Bronchial epithelial cell (primary cell): ENCODE data around the gene DNHD1. TPM values are rescaled to one million over a fixed set of nuclear protein-coding genes. Genes with fewer than 3 reads are reported as not detected.

ENCODE experiments used
- DNase-seq: peaks from one replicate; pipeline ENCODE4 v3.0.0-alpha.2; 2010; ENCODE audit warnings: low read depth
- FAIRE-seq: peaks from 2 replicates; lab custom pipeline; 2011; peaks lifted over from hg19 to GRCh38; lab: Jason Lieb, UNC
- H3K27me3 ChIP-seq: 2 replicates; pipeline ENCODE4 v1.5.1; 2011; ENCODE audit warnings: low read length; ENCODE audit not compliant: control insufficient read depth, insufficient read depth
- H3K36me3 ChIP-seq: 2 replicates; pipeline ENCODE4 v1.5.1; 2011; ENCODE audit warnings: low read length; ENCODE audit not compliant: control insufficient read depth, insufficient read depth
- H3K4me3 ChIP-seq: 2 replicates; pipeline ENCODE4 v1.5.1; 2011; ENCODE audit warnings: mild to moderate bottlenecking, low read depth, low read length, control low read depth
- total RNA-seq: library from RNA; depleted of rRNA; stranded (reverse); fragments of >200 nt; gene quantifications from 2 replicates; pipeline ENCODE4 v1.2.1, GENCODE V29; 2014
- TF ChIP-seq, protein P1 (sequence below): IDR thresholded peaks from 2 replicates; pipeline ENCODE4 v1.5.1; 2011; ENCODE audit warnings: mild to moderate bottlenecking, moderate library complexity, low read length, control low read depth, inconsistent platforms; ENCODE audit not compliant: insufficient read depth, severe bottlenecking

Gene DNHD1
- total RNA-seq, 1 donor from 2014 or later: 4.5 TPM

DNA sequence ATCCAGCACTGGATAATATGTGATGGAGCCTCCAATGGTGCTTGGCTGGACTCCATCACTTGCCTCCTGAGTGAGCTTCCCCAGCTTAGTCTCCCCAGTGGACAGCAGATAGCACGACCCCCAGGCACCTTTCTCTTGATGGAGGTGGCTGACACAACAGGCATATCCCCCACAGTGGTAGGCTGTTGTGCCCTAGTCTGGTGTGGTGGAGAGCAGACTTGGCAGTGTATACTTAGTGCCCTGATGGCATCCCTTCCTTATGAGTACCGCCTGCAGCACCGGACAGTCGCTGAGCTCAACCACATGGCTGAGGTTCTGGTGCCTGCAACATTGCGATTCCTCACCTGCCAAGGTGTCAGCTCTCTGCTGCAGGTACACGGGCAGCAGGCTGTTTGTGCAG is 50.1 kb downstream of the DNHD1 start:
- DNase-seq: no peak
- Histone ChIP-seq H3K4me3 (no peak overlapping the region), H3K27me3 (no peaks in the 10 kb centered on the region), H3K36me3 (peaks cover 2% of the 10 kb centered on the region)
- TF ChIP-seq, protein P1, sequence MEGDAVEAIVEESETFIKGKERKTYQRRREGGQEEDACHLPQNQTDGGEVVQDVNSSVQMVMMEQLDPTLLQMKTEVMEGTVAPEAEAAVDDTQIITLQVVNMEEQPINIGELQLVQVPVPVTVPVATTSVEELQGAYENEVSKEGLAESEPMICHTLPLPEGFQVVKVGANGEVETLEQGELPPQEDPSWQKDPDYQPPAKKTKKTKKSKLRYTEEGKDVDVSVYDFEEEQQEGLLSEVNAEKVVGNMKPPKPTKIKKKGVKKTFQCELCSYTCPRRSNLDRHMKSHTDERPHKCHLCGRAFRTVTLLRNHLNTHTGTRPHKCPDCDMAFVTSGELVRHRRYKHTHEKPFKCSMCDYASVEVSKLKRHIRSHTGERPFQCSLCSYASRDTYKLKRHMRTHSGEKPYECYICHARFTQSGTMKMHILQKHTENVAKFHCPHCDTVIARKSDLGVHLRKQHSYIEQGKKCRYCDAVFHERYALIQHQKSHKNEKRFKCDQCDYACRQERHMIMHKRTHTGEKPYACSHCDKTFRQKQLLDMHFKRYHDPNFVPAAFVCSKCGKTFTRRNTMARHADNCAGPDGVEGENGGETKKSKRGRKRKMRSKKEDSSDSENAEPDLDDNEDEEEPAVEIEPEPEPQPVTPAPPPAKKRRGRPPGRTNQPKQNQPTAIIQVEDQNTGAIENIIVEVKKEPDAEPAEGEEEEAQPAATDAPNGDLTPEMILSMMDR: no peak
- FAIRE-seq: peak; percentile 18

DNA sequence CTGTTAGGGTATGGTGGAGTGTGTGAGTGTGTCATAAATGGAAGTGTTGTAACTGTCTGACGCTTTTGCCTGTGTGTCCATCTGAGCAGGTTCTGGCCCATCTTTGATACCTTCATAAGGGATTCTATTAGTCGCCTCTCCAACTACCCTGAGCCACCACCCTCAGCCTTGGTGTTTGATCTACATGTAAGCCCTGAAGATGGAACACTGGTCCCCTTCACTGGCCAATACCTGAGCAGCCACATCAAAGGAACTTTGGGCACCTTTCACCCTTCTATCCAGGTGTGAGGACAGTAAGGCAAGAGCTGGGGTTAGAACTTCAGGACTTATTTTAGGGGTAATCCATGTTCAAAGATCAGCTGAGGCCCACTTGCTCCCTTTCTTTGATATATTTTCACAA is 51.0 kb downstream of the DNHD1 start:
- TF ChIP-seq, protein P1: no peak
- Histone ChIP-seq H3K36me3 (peaks cover 2% of the 10 kb centered on the region), H3K4me3 (no peak overlapping the region), H3K27me3 (no peaks in the 10 kb centered on the region)
- DNase-seq: peak; percentile 3
- no peak for FAIRE-seq

DNA sequence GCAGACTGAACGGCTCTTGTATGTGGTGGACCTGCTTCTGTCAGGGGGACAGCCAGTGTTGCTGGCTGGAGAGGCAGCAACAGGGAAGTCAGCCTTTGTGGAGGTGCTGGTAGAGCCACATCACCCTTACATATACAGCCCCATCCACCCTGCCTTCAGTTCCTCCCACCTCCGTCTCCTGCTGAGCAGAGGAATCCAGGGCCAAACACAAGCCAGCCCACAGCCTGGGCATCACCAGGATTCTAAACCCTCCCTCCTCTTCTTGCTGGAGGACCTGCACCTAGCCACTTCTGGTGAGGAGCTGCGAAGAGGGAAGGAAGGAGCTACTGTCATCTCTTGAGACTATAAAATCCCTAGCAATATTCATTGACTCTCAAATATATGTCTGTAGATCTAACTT is 51.6 kb downstream of the DNHD1 start:
- Histone ChIP-seq H3K4me3 (no peak overlapping the region), H3K36me3 (peaks cover 2% of the 10 kb centered on the region), H3K27me3 (no peaks in the 10 kb centered on the region)
- DNase-seq (no peak), FAIRE-seq (no peak)
- TF ChIP-seq, protein P1: no peak

DNA sequence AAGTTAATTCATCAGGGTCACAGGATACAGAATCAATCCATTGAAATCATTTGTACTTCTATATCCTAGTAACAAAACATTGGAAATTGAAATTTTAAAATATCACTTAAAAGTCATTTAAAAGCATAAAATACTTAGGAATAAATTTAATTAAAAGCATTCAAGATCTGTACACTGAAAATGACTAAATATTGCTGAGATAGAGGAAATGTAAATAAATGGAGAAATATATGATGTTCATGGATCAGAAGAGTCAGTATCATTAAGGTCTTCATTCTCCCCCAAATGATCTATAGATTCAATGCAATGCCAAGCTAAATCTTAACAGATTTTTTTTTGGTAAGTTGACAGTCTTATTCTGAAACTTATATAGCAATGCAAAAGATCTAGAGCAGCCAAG is 56.6 kb downstream of the DNHD1 start:
- TF ChIP-seq, protein P1: no peak
- Histone ChIP-seq H3K27me3 (no peaks in the 10 kb centered on the region), H3K36me3 (no peaks in the 10 kb centered on the region), H3K4me3 (no peak overlapping the region)
- DNase-seq (no peak), FAIRE-seq (no peak)

DNA sequence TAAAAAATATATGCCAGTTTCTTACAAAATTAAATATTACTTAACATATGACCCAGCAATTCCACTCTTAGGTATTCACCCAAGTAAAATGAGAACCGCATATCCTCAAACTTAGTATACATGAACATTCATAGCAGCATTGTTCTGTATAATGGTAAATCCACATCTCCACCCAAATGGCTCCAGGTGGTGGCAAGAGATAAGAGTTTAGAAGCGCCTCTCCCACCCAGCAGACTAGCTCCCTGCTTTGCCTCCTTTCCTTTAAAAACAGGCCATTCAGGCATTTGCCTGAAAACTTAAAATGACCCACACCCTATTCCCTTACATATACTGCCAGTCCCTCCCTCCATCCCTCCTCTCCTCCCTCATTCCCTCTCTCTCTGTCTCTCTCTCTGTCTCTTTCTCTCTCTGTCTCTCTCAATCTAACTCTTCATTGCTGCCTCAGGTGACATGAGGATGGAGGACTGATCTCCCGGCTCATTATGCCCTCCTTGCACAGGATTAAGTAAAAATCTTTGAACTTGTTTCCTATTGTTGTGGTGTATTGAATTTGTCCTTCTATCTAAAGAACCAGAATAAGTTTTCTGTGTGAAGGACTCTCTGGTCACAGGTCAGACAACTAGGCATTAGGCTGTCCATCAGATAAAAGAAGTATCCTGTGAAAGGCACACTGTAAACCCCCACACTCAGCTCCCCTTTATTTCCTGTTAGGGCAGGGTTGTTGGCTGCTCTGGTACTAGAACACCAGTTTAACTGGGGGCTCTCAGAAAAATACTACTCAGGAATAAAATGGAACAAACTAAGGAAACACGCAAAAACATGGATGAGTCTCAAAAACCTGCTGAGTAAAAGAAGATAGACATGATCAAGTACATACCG is 58.0 kb downstream of the DNHD1 start:
- DNase-seq (no peak), FAIRE-seq (no peak)
- H3K4me3 ChIP-seq: no peak overlapping the region
- TF ChIP-seq, protein P1: no peak
- no peaks in the 10 kb centered on the region for H3K36me3 ChIP-seq
- H3K27me3 ChIP-seq: no peaks in the 10 kb centered on the region
